HEK293 (cell line): ENCODE results near the gene CACNA1D.

Source experiments
- KLF7 ChIP-seq: fragments of 450-650 bp; formaldehyde crosslinking; IDR thresholded peaks from 2 replicates; pipeline ENCODE4 v1.5.1; 2016; ENCODE audit warnings: missing biosample characterization, missing genetic modification characterization, borderline replicate concordance
- ZNF529 ChIP-seq: fragments of 450-650 bp; formaldehyde crosslinking; IDR thresholded peaks from 2 replicates; pipeline ENCODE4 v1.5.1; 2017; ENCODE audit warnings: missing genetic modification characterization, missing biosample characterization; ENCODE audit not compliant: insufficient replicate concordance
- ZNF596 ChIP-seq: fragments of 450-650 bp; IDR thresholded peaks from 2 replicates; pipeline ENCODE4 v1.5.0; 2018; ENCODE audit warnings: missing biosample characterization, mild to moderate bottlenecking, missing genetic modification characterization, moderate library complexity
- ZNF623 ChIP-seq: fragments of 450-650 bp; formaldehyde crosslinking; IDR thresholded peaks from 2 replicates; pipeline ENCODE4 v1.5.1; 2016; ENCODE audit warnings: missing biosample characterization, missing genetic modification characterization
- ZNF629 ChIP-seq: fragments of 450-650 bp; formaldehyde crosslinking; IDR thresholded peaks from 2 replicates; pipeline ENCODE4 v1.5.1; 2017; ENCODE audit warnings: missing biosample characterization, missing genetic modification characterization
- ZNF777 ChIP-seq: fragments of 450-650 bp; formaldehyde crosslinking; IDR thresholded peaks from 2 replicates; pipeline ENCODE4 v1.5.1; 2017; ENCODE audit warnings: missing biosample characterization, missing genetic modification characterization, borderline replicate concordance
- ZNF785 ChIP-seq: fragments of 450-650 bp; formaldehyde crosslinking; IDR thresholded peaks from 2 replicates; pipeline ENCODE4 v1.5.1; 2016; ENCODE audit warnings: missing biosample characterization, missing genetic modification characterization
- TF ChIP-seq, protein P1 (sequence below): fragments of 450-650 bp; formaldehyde crosslinking; IDR thresholded peaks from 2 replicates; pipeline ENCODE4 v1.5.1; 2016; ENCODE audit warnings: missing biosample characterization, missing genetic modification characterization
- TF ChIP-seq, protein P2 (sequence below): fragments of 450-650 bp; IDR thresholded peaks from 2 replicates; pipeline ENCODE4 v1.5.1; 2018; ENCODE audit warnings: missing biosample characterization, mild to moderate bottlenecking, missing genetic modification characterization

DNA sequence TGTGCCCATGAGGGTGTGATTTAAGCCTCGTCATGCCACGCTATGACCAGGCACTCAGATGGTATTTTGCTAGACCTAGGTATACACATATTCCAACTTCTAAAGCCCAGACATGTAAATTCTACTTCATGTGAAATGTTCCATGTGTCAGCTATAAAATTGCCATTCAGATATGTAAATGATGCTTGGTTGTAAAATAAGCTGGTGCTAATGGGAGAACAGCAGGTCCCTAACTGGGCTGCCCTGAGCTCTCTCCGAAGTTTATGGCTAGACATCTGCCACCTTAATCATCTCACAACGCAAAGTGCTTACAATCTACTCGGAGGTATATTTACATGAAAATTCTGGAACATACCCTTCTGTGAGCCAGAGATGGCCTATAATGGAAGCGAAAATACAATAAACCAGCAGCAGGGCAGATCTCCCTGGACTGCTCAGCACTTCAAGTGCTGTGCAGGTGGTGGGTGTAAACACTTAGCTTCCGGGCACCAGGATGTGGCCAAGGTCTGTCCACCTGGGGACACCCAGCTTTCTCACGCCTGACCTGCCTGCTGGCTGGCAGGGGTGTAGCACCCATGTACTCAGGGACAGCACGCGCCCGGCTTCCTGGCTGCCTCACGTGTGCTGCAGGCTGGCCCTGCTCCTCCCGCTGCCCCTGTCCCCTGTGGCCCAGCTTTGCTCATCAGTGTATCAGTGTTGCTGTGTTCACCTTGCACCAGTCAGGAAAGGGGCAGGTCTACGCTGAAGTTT is 269.8 kb downstream of the CACNA1D start:
- no peak for TF ChIP-seq ZNF529
- TF ChIP-seq ZNF629 (tag by site-specific recombination): no peak
- TF ChIP-seq KLF7 (tag by site-specific recombination): no peak
- TF ChIP-seq ZNF785: no peak
- TF ChIP-seq, protein P1, sequence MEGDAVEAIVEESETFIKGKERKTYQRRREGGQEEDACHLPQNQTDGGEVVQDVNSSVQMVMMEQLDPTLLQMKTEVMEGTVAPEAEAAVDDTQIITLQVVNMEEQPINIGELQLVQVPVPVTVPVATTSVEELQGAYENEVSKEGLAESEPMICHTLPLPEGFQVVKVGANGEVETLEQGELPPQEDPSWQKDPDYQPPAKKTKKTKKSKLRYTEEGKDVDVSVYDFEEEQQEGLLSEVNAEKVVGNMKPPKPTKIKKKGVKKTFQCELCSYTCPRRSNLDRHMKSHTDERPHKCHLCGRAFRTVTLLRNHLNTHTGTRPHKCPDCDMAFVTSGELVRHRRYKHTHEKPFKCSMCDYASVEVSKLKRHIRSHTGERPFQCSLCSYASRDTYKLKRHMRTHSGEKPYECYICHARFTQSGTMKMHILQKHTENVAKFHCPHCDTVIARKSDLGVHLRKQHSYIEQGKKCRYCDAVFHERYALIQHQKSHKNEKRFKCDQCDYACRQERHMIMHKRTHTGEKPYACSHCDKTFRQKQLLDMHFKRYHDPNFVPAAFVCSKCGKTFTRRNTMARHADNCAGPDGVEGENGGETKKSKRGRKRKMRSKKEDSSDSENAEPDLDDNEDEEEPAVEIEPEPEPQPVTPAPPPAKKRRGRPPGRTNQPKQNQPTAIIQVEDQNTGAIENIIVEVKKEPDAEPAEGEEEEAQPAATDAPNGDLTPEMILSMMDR (tag by site-specific recombination): no peak
- TF ChIP-seq ZNF596 (tag by site-specific recombination): no peak
- TF ChIP-seq ZNF623 (tag by site-specific recombination): no peak
- TF ChIP-seq, protein P2, sequence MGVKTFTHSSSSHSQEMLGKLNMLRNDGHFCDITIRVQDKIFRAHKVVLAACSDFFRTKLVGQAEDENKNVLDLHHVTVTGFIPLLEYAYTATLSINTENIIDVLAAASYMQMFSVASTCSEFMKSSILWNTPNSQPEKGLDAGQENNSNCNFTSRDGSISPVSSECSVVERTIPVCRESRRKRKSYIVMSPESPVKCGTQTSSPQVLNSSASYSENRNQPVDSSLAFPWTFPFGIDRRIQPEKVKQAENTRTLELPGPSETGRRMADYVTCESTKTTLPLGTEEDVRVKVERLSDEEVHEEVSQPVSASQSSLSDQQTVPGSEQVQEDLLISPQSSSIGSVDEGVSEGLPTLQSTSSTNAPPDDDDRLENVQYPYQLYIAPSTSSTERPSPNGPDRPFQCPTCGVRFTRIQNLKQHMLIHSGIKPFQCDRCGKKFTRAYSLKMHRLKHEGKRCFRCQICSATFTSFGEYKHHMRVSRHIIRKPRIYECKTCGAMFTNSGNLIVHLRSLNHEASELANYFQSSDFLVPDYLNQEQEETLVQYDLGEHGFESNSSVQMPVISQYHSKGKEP (tag by site-specific recombination): no peak
- TF ChIP-seq ZNF777 (tag by site-specific recombination): no peak
